ENCODE measurements around the gene RGL4.

Gene RGL4

GRCh38 chr22:23681026-23681809 lies 9.6 kb upstream of the RGL4 start:
- no peak for DNase-seq

- DNase-seq: no peak
Measured at GRCh38 chr22:23682077-23682476, 8.7 kb upstream of the RGL4 start.

GRCh38 chr22:23682827-23683355 lies 7.9 kb upstream of the RGL4 start:
- no peak for DNase-seq

GRCh38 chr22:23683545-23683944 lies 7.3 kb upstream of the RGL4 start:
- DNase-seq: no peak

- no peak for DNase-seq
Measured at GRCh38 chr22:23684026-23684425, 6.8 kb upstream of the RGL4 start.

GRCh38 chr22:23684561-23685031 lies 6.2 kb upstream of the RGL4 start:
- DNase-seq: no peak

GRCh38 chr22:23685205-23685784 lies 5.5 kb upstream of the RGL4 start:
- DNase-seq: no peak

GRCh38 chr22:23686416-23687024 lies 4.3 kb upstream of the RGL4 start:
- no peak for DNase-seq

- DNase-seq: no peak
Measured at GRCh38 chr22:23688121-23688520, 2.7 kb upstream of the RGL4 start.

GRCh38 chr22:23688571-23688970 lies 2.2 kb upstream of the RGL4 start:
- no peak for DNase-seq

- no peak for DNase-seq
Measured at GRCh38 chr22:23689414-23689813, 1.4 kb upstream of the RGL4 start.

GRCh38 chr22:23691748-23692423 lies 1.1 kb downstream of the RGL4 start:
- DNase-seq: no peak

GRCh38 chr22:23692598-23693291 lies 1.9 kb downstream of the RGL4 start:
- DNase-seq: no peak

GRCh38 chr22:23693979-23694680 lies 3.3 kb downstream of the RGL4 start:
- DNase-seq: no peak

GRCh38 chr22:23695141-23695540 lies 4.3 kb downstream of the RGL4 start:
- no peak for DNase-seq

- no peak for DNase-seq
Measured at GRCh38 chr22:23695571-23696325, 4.9 kb downstream of the RGL4 start.

- no peak for DNase-seq
Measured at GRCh38 chr22:23696326-23696851, 5.6 kb downstream of the RGL4 start.

GRCh38 chr22:23697031-23697970 lies 6.5 kb downstream of the RGL4 start:
- no peak for DNase-seq

- DNase-seq: no peak
Measured at GRCh38 chr22:23698094-23698493, 7.3 kb downstream of the RGL4 start.
